T-helper 1 cell treated with Interleukin-12 subunit alpha and Interleukin-12 subunit beta and Interleukin-4 antibody, amounts not matched to agents 30 ng/mL and 1 ng/mL, for 36 hours (primary cell): ENCODE measurements around the gene PDYN. TPM values are rescaled to one million over a fixed set of nuclear protein-coding genes. Genes with fewer than 3 reads are reported as not detected.

Source experiments
- intact Hi-C: fragments of 100-400 bp; cut with micrococcal nuclease; formaldehyde crosslinking; loops from one replicate; pipeline ENCODE4 v1.15.1; 2024
- total RNA-seq: library from RNA; stranded (reverse); gene quantifications from 2 replicates; pipeline ENCODE4 v1.2.3, GENCODE V29; 2022

PDYN gene
- total RNA-seq, 1 donor from 2014 or later, result not detected

GRCh38 chr20:1995531-1996310, 1.9 kb upstream of the PDYN start:
- intact Hi-C loops, result no loop called here

- intact Hi-C loops, result no loop called here
Observed at GRCh38 chr20:1994627-1995026, 769 bp upstream of the PDYN start.

DNA sequence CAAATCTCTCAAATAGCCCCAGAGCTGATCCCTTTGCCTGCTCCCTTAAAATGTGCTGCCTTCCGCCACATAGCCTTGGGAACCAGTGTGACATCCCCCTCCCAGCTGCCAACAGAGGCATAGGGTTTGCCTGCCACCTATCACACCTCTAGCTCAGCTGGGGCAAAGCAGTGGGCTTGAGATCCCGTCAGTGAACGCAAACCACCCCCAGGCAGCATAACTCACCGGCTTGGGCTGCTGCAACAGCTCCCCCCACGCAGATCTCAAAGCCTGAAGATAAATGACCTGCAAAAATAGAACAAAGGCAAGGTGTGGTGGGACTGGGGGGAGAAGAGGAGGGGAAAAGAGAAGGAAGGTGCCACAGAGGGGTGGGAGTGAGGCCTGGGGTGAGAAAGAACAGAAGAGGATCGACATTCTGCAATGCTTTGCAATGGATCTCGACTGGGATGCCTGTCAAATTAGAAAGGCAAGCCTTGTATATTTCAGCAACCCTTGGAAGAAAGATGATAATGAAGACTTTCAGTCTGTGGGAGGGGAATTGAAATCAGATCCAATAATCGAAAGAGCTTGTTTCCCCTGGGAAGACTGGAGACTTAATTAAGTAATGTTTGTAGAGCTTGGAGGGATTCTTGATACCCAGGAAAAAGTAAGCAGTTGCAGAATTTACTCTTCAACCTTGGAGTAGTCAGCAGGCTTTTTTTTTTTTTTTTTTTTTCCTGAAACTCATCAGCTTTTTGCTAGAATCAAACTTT, 1.3 kb downstream of the PDYN start:
- intact Hi-C loops, result no loop called here

DNA sequence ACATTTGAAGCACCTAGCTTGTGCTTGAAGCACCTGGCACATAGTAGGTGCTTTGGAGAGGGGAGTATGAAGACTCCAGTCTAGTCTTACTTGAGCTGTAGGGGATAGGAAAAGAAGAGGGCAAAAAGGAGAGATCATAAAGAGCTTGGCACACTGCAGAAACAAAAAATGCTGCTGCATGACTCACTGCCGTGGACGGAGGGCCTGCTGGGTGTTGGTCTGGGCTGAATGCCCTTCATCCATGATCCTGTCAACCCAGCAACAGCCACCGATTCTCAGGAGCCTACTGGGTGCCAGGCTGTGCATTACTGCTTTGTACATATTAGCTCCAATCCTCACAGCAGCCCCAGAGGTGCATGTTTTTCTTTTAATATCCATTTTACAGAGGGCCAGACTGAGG, 6.0 kb downstream of the PDYN start:
- intact Hi-C loops, result no loop called here

GRCh38 chr20:1983301-1983700, 10.6 kb downstream of the PDYN start:
- intact Hi-C loops, result no loop called here

- intact Hi-C loops, result no loop called here
Observed at GRCh38 chr20:1982686-1983085, 11.2 kb downstream of the PDYN start.

- intact Hi-C loops, result no loop called here
Observed at GRCh38 chr20:1979106-1979778, 14.6 kb downstream of the PDYN start.

DNA sequence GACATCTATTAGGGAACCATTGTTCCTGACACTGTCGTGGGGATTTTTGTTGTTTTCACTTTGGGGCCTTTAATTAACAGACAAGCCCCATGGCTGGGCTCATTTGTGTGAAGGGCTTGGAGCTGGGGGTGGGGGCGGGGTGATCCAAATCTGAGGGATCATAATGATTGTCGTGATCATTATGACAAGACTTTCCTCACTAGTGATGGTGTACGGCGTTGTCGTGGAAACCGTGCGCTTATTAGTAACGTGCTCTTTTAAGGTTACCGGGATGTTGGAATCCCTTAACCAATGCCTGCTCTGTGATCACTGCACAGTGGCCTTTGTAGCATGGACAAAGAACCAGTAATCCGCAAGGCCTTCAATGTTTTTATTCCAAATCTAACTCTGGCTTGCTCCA, 18.6 kb downstream of the PDYN start:
- intact Hi-C loops, result no loop called here

GRCh38 chr20:1973601-1974440, 20.0 kb downstream of the PDYN start:
- intact Hi-C loops, result no loop called here

- intact Hi-C loops, result no loop called here
Observed at GRCh38 chr20:1971893-1972586, 21.8 kb downstream of the PDYN start.

- intact Hi-C loops, result loop anchor here (10.0 kb wide), 1 partner anchor 486 kb away; no protein-coding TSS in a partner anchor
Observed at GRCh38 chr20:1968964-1969363, 24.9 kb downstream of the PDYN start.

DNA sequence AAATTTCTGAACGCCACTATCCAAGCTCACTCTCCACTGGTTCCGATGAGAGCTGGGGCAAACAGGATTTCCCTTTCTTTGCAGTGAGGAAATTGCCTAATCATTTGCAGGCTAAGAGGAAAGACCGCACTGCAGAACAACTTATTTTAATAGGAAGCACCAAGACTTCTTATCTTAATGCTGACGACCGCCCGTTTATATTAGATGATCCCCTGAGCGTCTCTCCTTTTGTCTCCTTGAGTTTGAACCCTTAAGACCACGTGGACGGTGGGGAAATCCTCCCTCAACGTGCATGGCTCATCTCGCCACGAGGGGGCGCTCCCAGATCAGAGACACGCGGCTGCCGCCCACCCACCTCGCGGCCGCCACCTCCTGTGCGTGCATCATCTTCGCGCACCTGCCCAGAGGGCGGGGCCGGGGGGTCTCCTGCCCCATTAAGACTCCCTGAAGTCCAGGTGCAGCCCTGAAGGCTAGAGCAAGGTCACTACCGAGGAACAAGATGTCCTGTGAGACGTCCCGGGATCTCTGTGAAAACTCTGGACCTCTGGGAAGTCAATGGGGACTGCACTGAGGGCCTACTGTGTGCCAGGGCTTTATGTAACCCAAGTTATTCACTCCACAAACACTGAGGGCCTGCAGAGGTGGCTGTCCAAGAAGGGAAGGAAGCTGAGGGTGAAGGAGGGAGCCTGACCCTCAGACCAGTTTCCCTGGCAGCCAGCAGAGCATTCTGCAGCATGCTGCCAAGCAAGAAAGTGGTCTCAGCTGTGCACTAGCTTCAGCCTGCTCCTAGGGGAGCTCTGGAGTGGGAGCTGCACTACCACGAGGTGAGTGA, 28.1 kb downstream of the PDYN start:
- intact Hi-C loops, result loop anchor here (1.0 to 10.0 kb wide), 3 partner anchors 127 to 489 kb away; no protein-coding TSS in a partner anchor

DNA sequence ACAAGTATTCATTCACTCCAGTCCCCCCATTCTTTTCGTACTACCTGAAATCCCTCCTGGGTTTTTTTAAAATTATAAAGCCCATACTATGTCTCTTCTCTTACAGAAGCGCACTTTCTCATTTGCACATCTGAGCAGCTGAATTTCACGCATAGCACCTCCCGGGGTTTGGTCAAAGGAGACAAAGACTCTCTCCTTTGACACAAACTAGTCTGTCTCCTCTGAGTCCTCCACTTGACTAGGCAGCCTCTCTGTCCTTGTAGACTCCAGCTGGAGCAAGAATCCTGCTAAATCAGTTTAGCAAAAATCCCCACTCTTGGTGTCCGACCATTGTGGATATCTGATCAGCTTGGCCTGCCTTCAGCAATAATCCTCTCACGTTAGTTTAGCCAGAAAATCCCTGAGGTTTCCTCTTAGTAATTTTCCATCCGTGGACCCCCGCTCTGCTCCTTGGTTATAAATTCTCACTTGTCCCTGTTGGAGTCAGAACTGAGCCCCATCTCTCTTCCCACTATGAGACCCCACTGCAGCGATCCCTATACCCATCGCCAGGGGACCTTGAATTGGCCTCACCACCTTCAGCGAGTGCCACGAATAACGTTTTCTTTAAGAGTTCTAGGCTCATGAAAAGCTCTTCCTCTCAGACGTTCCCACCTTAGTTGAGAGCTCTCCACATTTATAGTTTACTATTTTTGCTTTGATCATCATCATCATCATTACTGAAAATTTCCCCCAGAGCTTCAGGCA, 29.0 kb downstream of the PDYN start:
- intact Hi-C loops, result loop anchor here (1.0 to 10.0 kb wide), 3 partner anchors 128 to 490 kb away; no protein-coding TSS in a partner anchor

DNA sequence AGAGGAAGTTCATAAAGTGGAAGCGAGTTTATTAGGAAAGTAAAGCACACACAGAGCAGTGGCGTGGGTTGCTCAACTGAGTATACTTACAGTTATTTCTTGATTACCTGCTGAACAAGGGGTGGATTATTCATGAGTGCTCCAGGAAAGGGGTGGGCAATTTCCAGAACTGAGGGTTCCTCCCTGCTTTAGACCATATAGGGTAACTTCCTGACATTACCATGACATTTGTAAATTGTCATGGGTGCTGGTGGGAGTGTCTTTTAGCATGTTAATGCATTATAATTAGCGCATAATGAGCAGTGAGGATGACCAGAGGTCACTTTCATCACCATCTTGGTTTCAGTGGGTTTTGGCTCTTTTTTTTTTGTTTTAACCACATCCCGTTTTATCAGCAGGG, 29.8 kb downstream of the PDYN start:
- intact Hi-C loops, result loop anchor here (2.0 to 10.0 kb wide), 2 partner anchors 129 to 491 kb away; no protein-coding TSS in a partner anchor

DNA sequence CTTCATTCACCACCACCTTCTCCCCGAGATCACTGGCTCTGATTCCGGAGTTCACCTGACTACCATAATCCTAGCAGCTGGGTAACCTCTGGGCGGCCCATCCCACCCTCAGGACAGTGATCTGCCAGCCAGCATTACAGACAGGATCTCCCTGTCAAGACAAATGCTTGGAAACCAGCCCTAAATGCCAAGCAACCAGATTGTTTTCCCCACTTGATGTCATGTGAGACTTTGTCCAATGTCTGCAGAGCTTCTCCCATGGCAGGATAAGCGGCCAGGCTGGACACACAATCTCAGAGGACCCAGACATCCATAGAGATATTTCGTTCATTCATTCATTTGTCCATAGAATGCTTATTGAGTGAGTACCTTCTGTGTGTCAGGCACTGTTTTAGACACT, 32.5 kb downstream of the PDYN start:
- intact Hi-C loops, result loop anchor here (10.0 kb wide), 1 partner anchor 493 kb away; no protein-coding TSS in a partner anchor

DNA sequence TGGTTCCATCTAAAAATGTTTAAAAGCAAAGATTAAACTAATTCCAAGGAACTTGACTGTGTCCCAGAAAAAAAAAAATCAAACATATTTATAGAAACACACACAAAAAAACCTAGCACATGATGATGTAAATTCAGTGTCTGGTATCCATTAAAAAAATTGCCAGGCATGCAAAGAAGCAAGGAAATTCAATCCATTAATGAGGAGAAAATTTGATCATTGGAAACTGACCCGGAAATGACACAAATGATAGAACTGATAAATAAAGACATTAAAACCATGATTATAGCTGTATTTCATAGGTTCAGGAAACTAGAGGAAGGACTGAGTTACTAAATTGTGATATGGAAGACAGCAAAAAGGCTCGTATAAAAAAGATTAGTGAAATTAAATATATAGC, 34.7 kb downstream of the PDYN start:
- intact Hi-C loops, result no loop called here

- intact Hi-C loops, result no loop called here
Observed at GRCh38 chr20:1958426-1958825, 35.4 kb downstream of the PDYN start.

GRCh38 chr20:1955217-1955616, 38.6 kb downstream of the PDYN start:
- intact Hi-C loops, result no loop called here

GRCh38 chr20:1953621-1954020, 40.2 kb downstream of the PDYN start:
- intact Hi-C loops, result no loop called here
